Liver (tissue), 9 donors: ENCODE results near the gene C1orf21. TPM values are rescaled to one million over a fixed set of nuclear protein-coding genes. Genes with fewer than 3 reads are reported as not detected.

Source experiments
- DNase-seq: peaks from one replicate; pipeline ENCODE4 v3.0.0-alpha.2; 2017; ENCODE audit warnings: low spot score
- H3K27ac ChIP-seq, 2 donors: one replicate each; pipeline ENCODE4 v1.7.0; 2013; ENCODE audit warnings: inconsistent platforms in 2 of 2, low read length in 2 of 2, control low read depth in 1 of 2, low read depth in 1 of 2, mild to moderate bottlenecking in 1 of 2
- H3K27me3 ChIP-seq, 4 donors: one replicate each; pipeline versions ENCODE4 v1.6.1 to v1.7.0; 2013; ENCODE audit warnings: low read length in 3 of 4, inconsistent platforms in 1 of 4, mild to moderate bottlenecking in 1 of 4, moderate library complexity in 1 of 4; ENCODE audit not compliant: control insufficient read depth in 4 of 4, insufficient read depth in 4 of 4
- H3K36me3 ChIP-seq, 4 donors: one replicate each; pipeline versions ENCODE4 v1.6.1 to v1.7.0; 2013; ENCODE audit warnings: low read length in 3 of 4, mild to moderate bottlenecking in 3 of 4, low read depth in 1 of 4, moderate library complexity in 1 of 4; ENCODE audit not compliant: control insufficient read depth in 4 of 4, insufficient read depth in 3 of 4
- H3K4me1 ChIP-seq, 4 donors: one replicate each; pipeline versions ENCODE4 v1.6.1 to v1.7.0; 2013; ENCODE audit warnings: low read length in 3 of 4, mild to moderate bottlenecking in 3 of 4, moderate library complexity in 1 of 4; ENCODE audit not compliant: control insufficient read depth in 4 of 4, insufficient read depth in 4 of 4
- H3K4me3 ChIP-seq, 3 donors: one replicate each; pipeline versions ENCODE4 v1.6.1 to v1.7.0; 2013; ENCODE audit warnings: low read length in 3 of 3, control low read depth in 1 of 3, low read depth in 1 of 3, mild to moderate bottlenecking in 1 of 3
- H3K9ac ChIP-seq, 2 donors: one replicate each; pipeline ENCODE4 v1.7.0; 2013; ENCODE audit warnings: low read length in 2 of 2, mild to moderate bottlenecking in 2 of 2, moderate library complexity in 2 of 2, control low read depth in 1 of 2, low read depth in 1 of 2
- H3K9me3 ChIP-seq, 4 donors: one replicate each; pipeline versions ENCODE4 v1.6.1 to v1.7.0; 2013; ENCODE audit warnings: low read length in 3 of 4; ENCODE audit not compliant: control insufficient read depth in 4 of 4
- CTCF ChIP-seq: fragments of 150-350 bp; IDR thresholded peaks from 2 replicates; pipeline ENCODE4 v1.5.1; 2017; ENCODE audit warnings: improper control_type of control experiment, low read depth, low read length; ENCODE audit not compliant: missing input control
- FOXA1 ChIP-seq: IDR thresholded peaks from 2 replicates; pipeline ENCODE4 v1.6.1; 2016; ENCODE audit warnings: antibody characterized with exemption
- FOXA2 ChIP-seq: IDR thresholded peaks from 2 replicates; pipeline ENCODE4 v1.6.1; 2016; ENCODE audit warnings: antibody characterized with exemption
- HNF4A ChIP-seq, 2 donors: conservative IDR thresholded peaks; 2 replicates each; pipeline ENCODE4 v1.6.1; 2016; ENCODE audit warnings: antibody characterized with exemption in 2 of 2, mild to moderate bottlenecking in 2 of 2
- MAX ChIP-seq: IDR thresholded peaks from 2 replicates; pipeline ENCODE4 v1.6.1; 2016; ENCODE audit warnings: antibody characterized with exemption
- RXRA ChIP-seq, 2 donors: IDR thresholded peaks; 2 replicates each; pipeline ENCODE4 v1.6.1; 2017 to 2018; ENCODE audit warnings: antibody characterized with exemption in 2 of 2, mild to moderate bottlenecking in 1 of 2
- TAF1 ChIP-seq: conservative IDR thresholded peaks from 2 replicates; pipeline ENCODE4 v1.6.1; 2016; ENCODE audit warnings: antibody characterized with exemption, mild to moderate bottlenecking
- YY1 ChIP-seq: IDR thresholded peaks from 2 replicates; pipeline ENCODE4 v1.6.1; 2016; ENCODE audit warnings: antibody characterized with exemption, mild to moderate bottlenecking
- WGBS: extraction: QIAGEN DNeasy Blood & Tissue Kit; methylation state at CpG from one replicate; pipeline ENCODE4 v1.1.7; 2013; 5-methylcytosine and 5-hydroxymethylcytosine counted together
- polyA plus RNA-seq, 2 donors: library from polyadenylated mRNA; stranded (reverse) in 1 of 2; unstranded in 1 of 2; fragments of 200-250 nt in 1 of 2; fragments of >200 nt in 1 of 2; fragmentation: Nextera tagmentation in 1 of 2; extraction: Ambion mirVana in 1 of 2; gene quantifications; one replicate each; pipeline versions ENCODE4 v1.2.1 to v1.2.3, GENCODE V29; 2013 to 2015
- total RNA-seq, 2 donors: library from RNA; depleted of rRNA; stranded (reverse); fragments of >200 nt; gene quantifications; one replicate each; pipeline ENCODE4 v1.2.3, GENCODE V29; 2014
- donor health status: healthy.
- donor health status: healthy.
- donor health status: healthy.
- donor health status: healthy.
- donor health status: healthy.

Gene C1orf21
- total and polyA plus RNA-seq, 4 donors, result 2.3 to 21.3 (median 13.4) TPM

- no peak for TF ChIP-seq CTCF
Observed at GRCh38 chr1:184407816-184408510, 21.1 kb downstream of the C1orf21 start (continued).

GRCh38 chr1:184408580-184408979, 21.8 kb downstream of the C1orf21 start:
- no peak for TF ChIP-seq FOXA1
- TF ChIP-seq FOXA2, result no peak
- no peak for TF ChIP-seq YY1
- TF ChIP-seq HNF4A (conservative IDR thresholded peaks at IDR 0.05), result no peak
- H3K9ac ChIP-seq, result no peak overlapping the region
- no peak for DNase-seq
- H3K27ac ChIP-seq, result peak overlapping the region in 1 of 2 donors; percentile 25
- no peaks in the 10 kb centered on the region for H3K9me3 ChIP-seq
- H3K27me3 ChIP-seq, result no peaks in the 10 kb centered on the region
- peaks cover 0 to 17% (median 10%) of the 10 kb centered on the region in 4 donors for H3K4me1 ChIP-seq
- WGBS, result 92% methylated on average over 2 of the region's 2 CpGs
- H3K4me3 ChIP-seq, result no peak overlapping the region
- H3K36me3 ChIP-seq, result no peaks in the 10 kb centered on the region

GRCh38 chr1:184409011-184409410, 22.2 kb downstream of the C1orf21 start:
- 76% methylated on average over 3 of the region's 3 CpGs for WGBS

More at GRCh38 chr1:184409011-184409410, 22.2 kb downstream of the C1orf21 start:
- no peaks in the 10 kb centered on the region for H3K27me3 ChIP-seq
- no peaks in the 10 kb centered on the region for H3K9me3 ChIP-seq
- no peak overlapping the region for H3K27ac ChIP-seq
- H3K9ac ChIP-seq, result no peak overlapping the region
- H3K4me1 ChIP-seq, result peaks cover 0 to 17% (median 10%) of the 10 kb centered on the region in 4 donors
- TF ChIP-seq TAF1 (no peak), FOXA2 (no peak), RXRA (IDR thresholded peaks at IDR 0.05) (no peak), CTCF (no peak), MAX (no peak)
- H3K36me3 ChIP-seq, result no peaks in the 10 kb centered on the region
- DNase-seq, result no peak
- no peak overlapping the region for H3K4me3 ChIP-seq
